Memory B cell (primary cell): Measurements from ENCODE around the gene CUX1.
A peak's percentile ranks its signal among the peaks of the same experiment; 100 is the strongest.

Experiments
- ATAC-seq: fragments of 150-1000 bp; cut with Tn5 transposase; 2 replicates; pipeline ENCODE4 v1.10.0; 2021; ENCODE audit warnings: low read depth, mild to moderate bottlenecking, moderate library complexity
- DNase-seq, 2 donors: peaks; one replicate each; pipeline ENCODE4 v3.0.0; 2022; ENCODE audit warnings: low spot score in 2 of 2
- H3K27ac Mint-ChIP-seq: one replicate; pipeline ENCODE4 v1.8.0; 2022; ENCODE audit warnings: mild to moderate bottlenecking, moderate library complexity, mixed read lengths
- H3K27me3 Mint-ChIP-seq: one replicate; pipeline ENCODE4 v1.8.0; 2022; ENCODE audit warnings: mixed read lengths
- H3K36me3 Mint-ChIP-seq: one replicate; pipeline ENCODE4 v1.8.0; 2022; ENCODE audit warnings: mild to moderate bottlenecking, mixed read lengths
- H3K4me1 Mint-ChIP-seq: one replicate; pipeline ENCODE4 v1.8.0; 2022; ENCODE audit warnings: mixed read lengths
- H3K4me3 Mint-ChIP-seq: one replicate; pipeline ENCODE4 v1.8.0; 2022; ENCODE audit warnings: mild to moderate bottlenecking, moderate library complexity, mixed read lengths
- H3K9me3 Mint-ChIP-seq: one replicate; pipeline ENCODE4 v1.8.0; 2022; ENCODE audit warnings: mixed read lengths

Gene CUX1, protein sequence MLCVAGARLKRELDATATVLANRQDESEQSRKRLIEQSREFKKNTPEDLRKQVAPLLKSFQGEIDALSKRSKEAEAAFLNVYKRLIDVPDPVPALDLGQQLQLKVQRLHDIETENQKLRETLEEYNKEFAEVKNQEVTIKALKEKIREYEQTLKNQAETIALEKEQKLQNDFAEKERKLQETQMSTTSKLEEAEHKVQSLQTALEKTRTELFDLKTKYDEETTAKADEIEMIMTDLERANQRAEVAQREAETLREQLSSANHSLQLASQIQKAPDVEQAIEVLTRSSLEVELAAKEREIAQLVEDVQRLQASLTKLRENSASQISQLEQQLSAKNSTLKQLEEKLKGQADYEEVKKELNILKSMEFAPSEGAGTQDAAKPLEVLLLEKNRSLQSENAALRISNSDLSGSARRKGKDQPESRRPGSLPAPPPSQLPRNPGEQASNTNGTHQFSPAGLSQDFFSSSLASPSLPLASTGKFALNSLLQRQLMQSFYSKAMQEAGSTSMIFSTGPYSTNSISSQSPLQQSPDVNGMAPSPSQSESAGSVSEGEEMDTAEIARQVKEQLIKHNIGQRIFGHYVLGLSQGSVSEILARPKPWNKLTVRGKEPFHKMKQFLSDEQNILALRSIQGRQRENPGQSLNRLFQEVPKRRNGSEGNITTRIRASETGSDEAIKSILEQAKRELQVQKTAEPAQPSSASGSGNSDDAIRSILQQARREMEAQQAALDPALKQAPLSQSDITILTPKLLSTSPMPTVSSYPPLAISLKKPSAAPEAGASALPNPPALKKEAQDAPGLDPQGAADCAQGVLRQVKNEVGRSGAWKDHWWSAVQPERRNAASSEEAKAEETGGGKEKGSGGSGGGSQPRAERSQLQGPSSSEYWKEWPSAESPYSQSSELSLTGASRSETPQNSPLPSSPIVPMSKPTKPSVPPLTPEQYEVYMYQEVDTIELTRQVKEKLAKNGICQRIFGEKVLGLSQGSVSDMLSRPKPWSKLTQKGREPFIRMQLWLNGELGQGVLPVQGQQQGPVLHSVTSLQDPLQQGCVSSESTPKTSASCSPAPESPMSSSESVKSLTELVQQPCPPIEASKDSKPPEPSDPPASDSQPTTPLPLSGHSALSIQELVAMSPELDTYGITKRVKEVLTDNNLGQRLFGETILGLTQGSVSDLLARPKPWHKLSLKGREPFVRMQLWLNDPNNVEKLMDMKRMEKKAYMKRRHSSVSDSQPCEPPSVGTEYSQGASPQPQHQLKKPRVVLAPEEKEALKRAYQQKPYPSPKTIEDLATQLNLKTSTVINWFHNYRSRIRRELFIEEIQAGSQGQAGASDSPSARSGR (N-terminal part only)

DNA sequence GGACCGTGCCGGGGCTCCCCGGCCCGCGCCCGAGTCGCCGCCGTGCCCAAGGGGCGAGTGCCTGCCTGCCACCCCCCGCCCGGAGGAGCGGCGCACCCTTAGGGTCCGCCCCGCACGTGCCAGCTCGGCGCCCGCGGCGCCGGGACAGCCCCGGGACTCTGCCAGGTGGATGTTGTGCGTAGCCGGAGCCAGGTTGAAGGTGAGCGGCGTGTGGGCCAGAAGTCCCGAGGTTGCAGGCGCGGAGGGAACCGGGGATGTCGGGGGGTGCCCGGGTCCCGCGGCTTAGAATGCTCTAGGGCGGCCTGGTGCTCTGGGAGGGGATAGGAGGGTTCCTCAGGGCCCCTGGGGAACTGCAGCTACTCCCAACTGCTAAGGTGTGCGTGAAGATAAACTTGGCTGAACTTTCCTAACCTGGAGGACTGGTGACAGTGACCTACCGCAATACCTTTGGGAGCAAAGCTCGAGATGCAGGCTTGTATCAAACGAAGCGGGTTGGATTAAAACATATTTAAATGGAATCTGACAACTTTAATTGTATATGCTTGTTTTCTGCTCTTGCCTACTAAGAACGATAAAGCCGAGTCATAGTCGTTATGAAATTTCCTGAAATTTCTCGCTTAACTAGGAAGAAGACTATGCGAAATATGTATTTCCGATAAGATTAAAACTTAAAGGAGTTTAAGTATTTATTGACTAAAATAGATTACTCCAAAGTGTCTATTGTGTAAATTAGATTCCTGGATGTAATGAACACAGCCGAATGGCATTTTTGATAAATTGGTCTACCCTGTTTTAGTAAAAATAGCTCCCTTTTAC, at the start of gene CUX1:
Gene CUX1 (plus strand): TSS at position 156 of the 816 bp plus-strand sequence. CDS start 14 bp downstream, at position 170.
- Mint-ChIP-seq H3K9me3 (no peaks in the 10 kb centered on the region), H3K27ac (no peak within 1 kb of the TSS), H3K27me3 (no peaks in the 10 kb centered on the region), H3K36me3 (no peaks in the 10 kb centered on the region), H3K4me3 (peak within 1 kb of the TSS; percentile 66), H3K4me1 (peaks cover 17% of the 10 kb centered on the region)
- peak; percentile 21 for ATAC-seq
- peak; percentile 26 to 53 for DNase-seq

DNA sequence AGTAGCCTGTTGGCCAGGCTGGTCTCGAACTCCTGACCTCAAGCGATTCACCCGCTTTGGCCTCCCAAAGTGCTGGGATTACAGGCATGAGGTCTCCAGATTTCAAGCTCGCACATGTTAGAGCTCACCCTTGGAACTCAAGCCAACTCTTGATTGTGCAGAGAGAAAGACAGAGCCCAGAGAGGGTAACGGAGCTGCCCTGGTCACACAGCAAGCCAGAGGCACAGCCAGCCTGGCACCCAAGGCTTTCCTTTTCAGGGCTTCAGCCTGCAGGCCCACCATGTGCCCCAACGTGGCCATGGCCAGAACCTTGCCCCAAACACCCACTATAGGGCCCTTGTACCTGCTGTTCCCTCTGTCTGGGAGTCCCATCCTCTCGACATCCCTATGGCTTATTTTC, 49.1 kb upstream of the CUX1 start:
- ATAC-seq (no peak), DNase-seq (no peak)
- Mint-ChIP-seq H3K4me1 (no peaks in the 10 kb centered on the region), H3K4me3 (no peak overlapping the region), H3K27ac (no peak overlapping the region), H3K9me3 (peaks cover 2% of the 10 kb centered on the region), H3K36me3 (peaks cover 4% of the 10 kb centered on the region), H3K27me3 (peaks cover 14% of the 10 kb centered on the region)

DNA sequence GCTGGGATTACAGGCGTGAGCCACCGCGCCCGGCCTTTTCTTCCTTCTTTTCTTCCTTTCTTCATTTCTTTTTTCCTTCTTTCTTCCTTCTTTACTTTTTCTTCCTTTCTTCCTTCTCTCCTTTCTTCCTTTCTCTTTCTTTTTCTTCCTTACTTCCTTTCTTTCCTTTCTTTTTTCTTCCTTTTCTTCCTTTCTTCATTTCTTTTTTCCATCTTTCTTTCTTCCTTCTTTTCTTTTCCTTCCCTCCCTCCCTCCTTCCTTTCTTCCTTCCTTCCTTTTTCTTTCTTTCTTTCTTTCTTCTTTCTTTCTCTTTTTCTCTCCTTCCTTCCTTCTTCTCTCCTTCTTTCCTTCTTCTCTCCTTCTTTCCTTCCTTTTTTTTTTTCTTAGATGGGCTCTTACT, 47.0 kb upstream of the CUX1 start:
- H3K36me3 Mint-ChIP-seq = peaks cover 4% of the 10 kb centered on the region
- H3K27ac Mint-ChIP-seq = no peak overlapping the region
- no peaks in the 10 kb centered on the region for H3K4me1 Mint-ChIP-seq
- no peak overlapping the region for H3K4me3 Mint-ChIP-seq
- peaks cover 2% of the 10 kb centered on the region for H3K9me3 Mint-ChIP-seq
- ATAC-seq (no peak), DNase-seq (no peak)
- H3K27me3 Mint-ChIP-seq = peaks cover 15% of the 10 kb centered on the region

DNA sequence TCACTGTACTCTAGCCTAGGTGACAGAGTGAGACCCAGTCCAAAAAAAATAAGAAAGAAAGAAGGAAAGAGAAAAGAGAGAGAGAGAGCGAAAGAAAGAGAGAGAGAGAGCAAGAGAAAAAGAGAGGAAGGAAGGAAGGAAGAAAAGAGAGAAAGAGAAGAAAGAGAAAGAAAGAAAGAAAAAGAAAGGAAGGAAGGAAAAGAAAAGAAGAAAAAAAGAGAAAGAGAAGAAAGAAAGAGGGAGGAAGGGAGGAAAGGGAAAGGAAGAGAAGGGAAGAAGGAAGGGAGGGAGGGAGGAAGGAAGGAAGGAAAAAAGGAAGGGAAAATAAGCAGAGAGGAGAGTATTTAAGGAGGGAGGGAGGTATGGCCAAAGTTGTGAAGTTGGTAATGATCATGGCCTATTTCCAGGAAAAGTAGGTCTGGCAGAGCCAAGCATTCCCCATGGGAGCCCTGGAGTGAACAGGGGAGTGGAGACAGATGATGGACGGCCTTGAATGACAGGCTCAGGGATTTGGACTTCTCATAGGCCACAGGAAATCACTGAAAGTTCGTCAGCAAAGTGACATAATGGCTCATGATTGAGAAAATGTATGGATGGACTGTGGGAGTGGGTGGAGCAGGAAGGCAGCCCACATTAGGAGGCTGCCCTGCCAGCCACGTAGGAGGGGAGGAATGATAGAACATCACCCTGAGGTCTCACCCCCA, 44.8 kb upstream of the CUX1 start:
- DNase-seq (no peak), ATAC-seq (no peak)
- Mint-ChIP-seq H3K4me3 (no peak overlapping the region), H3K9me3 (peaks cover 2% of the 10 kb centered on the region), H3K4me1 (no peaks in the 10 kb centered on the region), H3K27me3 (peaks cover 22% of the 10 kb centered on the region), H3K27ac (no peak overlapping the region), H3K36me3 (peaks cover 4% of the 10 kb centered on the region)

DNA sequence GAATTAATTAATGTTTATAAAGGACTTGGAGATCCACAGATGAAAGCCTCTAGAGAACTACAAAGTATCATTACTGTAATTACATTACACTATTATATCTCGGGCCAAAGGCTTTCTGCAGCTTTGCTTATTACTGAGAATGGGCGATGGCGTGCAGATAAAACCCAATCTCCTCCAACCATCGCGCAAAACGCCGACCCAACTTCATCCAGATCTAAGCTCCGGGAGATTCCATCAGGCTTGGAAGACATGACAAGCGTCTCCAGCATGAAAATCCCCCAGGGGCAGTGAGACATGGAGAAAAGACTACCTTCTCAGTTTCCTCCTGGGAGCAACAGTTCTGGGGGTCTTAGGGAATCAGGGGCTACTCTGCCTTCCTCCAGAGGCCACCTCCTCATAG, 42.2 kb upstream of the CUX1 start:
- Mint-ChIP-seq H3K4me3 (no peak overlapping the region), H3K27ac (no peak overlapping the region), H3K36me3 (peaks cover 4% of the 10 kb centered on the region), H3K4me1 (no peaks in the 10 kb centered on the region), H3K27me3 (peaks cover 24% of the 10 kb centered on the region), H3K9me3 (peaks cover 2% of the 10 kb centered on the region)
- ATAC-seq = no peak
- DNase-seq = no peak

DNA sequence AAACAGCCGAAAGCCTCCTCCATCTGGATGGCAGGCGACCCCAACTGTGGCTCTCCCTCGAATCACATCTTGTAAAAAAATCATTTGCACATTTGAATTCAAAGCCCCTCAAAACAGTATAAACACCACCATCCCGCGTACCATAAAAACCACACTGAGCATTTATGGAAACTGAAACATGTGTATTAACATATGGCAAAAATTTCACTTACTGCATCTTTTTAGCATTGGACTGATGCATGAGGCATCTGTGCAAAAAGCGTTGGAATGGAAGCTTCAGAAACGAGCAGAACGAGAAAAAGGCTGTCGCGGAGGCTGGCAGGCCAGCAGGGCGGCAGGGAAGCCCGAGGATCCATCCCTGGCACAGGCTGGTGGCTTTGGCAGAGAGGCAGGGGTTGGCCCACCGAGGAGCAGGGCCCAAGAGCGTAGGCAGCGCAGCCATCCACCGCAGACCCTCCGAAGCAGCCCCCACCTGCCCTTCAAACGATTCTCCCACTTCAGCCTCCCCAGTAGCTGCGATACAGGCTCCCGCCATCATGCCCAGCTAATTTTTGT, 39.3 kb upstream of the CUX1 start:
- no peaks in the 10 kb centered on the region for H3K36me3 Mint-ChIP-seq

DNA sequence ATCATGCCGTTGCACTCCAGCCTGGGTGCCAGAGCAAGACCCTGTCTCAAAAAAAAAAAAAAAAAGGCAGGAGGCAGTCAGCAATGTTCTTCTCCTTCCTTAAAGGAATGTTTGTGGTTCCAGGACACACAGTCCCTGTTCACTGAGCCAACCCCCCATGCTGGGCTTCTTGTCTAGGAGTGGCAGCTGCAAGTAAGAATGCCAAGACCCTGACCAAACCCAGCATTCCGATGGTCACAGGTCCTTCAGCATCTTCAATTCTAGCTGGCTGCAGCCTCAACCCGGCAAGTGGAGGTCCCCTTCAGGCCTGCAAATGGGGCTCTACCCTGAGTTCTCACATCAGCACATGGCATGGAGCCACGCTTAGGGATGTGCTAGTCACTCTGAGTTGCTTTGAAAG, 38.2 kb upstream of the CUX1 start:
- no peaks in the 10 kb centered on the region for H3K36me3 Mint-ChIP-seq
- ATAC-seq (no peak), DNase-seq (no peak)
- H3K27me3 Mint-ChIP-seq = peaks cover 14% of the 10 kb centered on the region
- no peak overlapping the region for H3K27ac Mint-ChIP-seq
- H3K9me3 Mint-ChIP-seq = no peaks in the 10 kb centered on the region
- no peak overlapping the region for H3K4me3 Mint-ChIP-seq
- peaks cover 5% of the 10 kb centered on the region for H3K4me1 Mint-ChIP-seq

More for the DNA sequence above, 39.3 kb upstream of the CUX1 start:
- Mint-ChIP-seq H3K4me1 (no peaks in the 10 kb centered on the region), H3K4me3 (no peak overlapping the region), H3K27me3 (peaks cover 13% of the 10 kb centered on the region), H3K27ac (no peak overlapping the region), H3K9me3 (no peaks in the 10 kb centered on the region)
- DNase-seq (no peak), ATAC-seq (no peak)

DNA sequence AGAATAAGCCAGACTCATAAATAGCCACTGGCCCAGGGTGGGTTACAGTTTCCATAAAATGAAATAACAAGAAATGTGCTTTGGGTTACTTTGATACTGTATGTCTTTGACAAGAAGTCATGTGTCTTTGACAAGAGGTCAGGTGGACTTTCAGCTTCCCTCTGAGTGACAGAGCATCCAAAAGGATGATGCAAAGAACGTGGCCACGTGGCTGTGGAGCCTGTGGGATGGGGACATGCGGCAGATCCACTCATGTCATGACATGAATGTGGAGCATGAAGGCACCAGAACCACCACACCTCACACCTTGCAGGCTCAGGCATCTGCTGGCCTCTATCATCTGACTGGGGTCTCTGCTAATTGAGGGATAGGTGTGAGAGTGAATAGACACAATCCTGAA, 37.1 kb upstream of the CUX1 start:
- H3K4me3 Mint-ChIP-seq = no peak overlapping the region
- H3K9me3 Mint-ChIP-seq = no peaks in the 10 kb centered on the region
- peaks cover 21% of the 10 kb centered on the region for H3K27me3 Mint-ChIP-seq
- peaks cover 11% of the 10 kb centered on the region for H3K4me1 Mint-ChIP-seq
- DNase-seq = no peak
- H3K27ac Mint-ChIP-seq = no peak overlapping the region
- ATAC-seq = no peak
- peaks cover 2% of the 10 kb centered on the region for H3K36me3 Mint-ChIP-seq

DNA sequence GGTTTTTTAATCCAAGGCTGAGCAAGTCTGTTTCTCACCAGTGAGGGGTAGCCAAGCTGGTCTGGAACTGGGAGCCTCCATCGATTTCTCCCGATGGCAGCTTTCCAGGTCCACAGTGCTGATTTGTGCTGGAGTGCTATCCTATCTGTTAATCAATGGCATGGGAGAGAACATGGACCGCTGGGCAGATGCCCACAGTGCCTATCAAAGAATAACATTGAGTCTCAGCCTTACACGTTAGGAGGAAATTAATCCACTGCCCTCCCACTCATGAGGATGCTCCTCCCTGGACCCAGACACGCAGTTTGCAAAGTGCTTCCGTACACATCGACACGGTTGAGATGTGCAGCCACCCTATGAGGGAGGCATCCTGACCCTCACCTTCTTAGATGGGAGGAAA, 36.0 kb upstream of the CUX1 start:
- H3K9me3 Mint-ChIP-seq = no peaks in the 10 kb centered on the region
- no peak for DNase-seq
- no peak overlapping the region for H3K4me3 Mint-ChIP-seq
- no peak for ATAC-seq
- no peak overlapping the region for H3K27ac Mint-ChIP-seq
- H3K4me1 Mint-ChIP-seq = peaks cover 11% of the 10 kb centered on the region
- peaks cover 24% of the 10 kb centered on the region for H3K27me3 Mint-ChIP-seq
- H3K36me3 Mint-ChIP-seq = peaks cover 2% of the 10 kb centered on the region

DNA sequence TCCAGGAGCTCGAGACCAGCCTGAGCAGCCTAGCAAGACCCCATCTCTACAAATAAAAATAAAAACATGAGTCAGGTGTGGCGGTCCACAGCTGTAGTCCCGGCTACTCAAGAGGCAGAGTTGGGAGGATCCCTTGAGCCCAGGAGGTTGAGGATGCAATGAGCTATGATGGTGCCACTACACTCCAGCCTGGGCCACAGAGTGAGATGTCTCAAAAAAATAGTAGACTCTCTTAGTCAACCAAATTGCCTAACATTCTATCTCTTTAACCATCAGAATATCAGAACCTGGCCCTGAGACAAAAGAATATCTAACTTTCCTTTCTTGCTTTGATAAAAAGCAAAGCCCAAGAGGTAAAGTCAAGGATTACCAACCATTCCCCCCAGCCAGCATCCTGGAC, 35.0 kb upstream of the CUX1 start:
- Mint-ChIP-seq H3K27ac (no peak overlapping the region), H3K9me3 (no peaks in the 10 kb centered on the region), H3K4me3 (no peak overlapping the region), H3K36me3 (peaks cover 2% of the 10 kb centered on the region), H3K4me1 (peaks cover 11% of the 10 kb centered on the region), H3K27me3 (peaks cover 19% of the 10 kb centered on the region)
- no peak for DNase-seq
- ATAC-seq = no peak

DNA sequence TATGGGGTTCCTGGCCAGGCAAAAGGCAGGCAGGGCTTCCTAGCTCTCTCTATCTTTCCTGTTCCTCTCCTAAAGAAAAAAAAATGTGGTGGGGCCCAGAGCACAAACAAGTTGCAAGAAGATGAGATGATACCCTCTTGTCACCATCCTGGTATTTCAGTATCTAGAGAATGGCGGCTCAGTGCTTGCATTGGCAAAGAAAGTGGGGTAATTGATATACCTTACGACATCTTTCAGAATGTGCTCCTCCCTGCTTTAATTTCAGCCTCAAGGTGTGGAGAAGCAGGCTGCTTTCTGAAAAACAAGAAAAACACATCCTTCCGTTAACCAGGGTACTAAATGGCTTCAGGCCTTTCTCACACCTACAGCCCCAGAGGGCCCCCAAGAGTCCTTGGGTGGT, 34.5 kb upstream of the CUX1 start:
- no peaks in the 10 kb centered on the region for H3K9me3 Mint-ChIP-seq

DNA sequence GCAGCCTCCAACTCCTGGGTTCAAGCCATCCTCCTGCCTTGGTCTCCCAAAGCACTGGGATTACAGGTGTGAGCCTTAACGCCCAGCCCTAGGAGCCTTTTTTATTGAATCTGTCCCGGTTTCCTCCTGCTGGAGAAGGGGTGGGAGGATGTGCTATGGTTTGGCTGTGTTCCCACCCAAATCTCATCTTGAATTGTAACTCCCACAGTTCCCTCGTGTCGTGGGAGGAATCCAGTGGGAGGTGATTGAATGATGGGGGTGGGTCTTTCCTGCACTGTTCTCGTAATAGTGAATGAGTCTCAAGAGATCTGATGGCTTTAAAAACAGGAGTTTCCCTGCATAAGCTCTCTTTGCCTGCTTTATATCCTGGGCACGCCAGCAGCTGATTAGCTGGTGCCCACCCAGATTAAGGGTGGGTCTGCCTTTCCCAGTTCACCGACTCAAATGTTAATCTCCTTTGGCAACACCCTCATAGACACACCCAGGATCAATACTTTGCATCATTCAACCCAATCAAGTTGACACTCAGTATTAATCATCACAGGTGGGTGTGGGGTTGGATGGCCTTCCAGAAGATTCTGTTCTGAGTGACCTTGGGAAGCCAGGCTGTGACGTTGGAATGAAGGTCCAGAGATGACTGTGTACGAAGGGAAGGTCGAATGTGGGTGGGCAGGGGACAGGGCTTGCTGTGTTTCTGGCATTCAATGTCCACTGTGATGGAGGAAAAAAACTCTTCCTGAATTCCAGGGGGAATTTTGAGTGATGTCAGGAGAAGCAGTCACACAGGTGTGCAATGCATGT, 33.8 kb upstream of the CUX1 start:
- ATAC-seq = no peak
- peaks cover 11% of the 10 kb centered on the region for H3K4me1 Mint-ChIP-seq

More for the DNA sequence above, 34.5 kb upstream of the CUX1 start:
- Mint-ChIP-seq H3K27ac (no peak overlapping the region), H3K27me3 (peaks cover 16% of the 10 kb centered on the region), H3K4me1 (peaks cover 11% of the 10 kb centered on the region), H3K4me3 (no peak overlapping the region), H3K36me3 (peaks cover 2% of the 10 kb centered on the region)
- DNase-seq = no peak
- no peak for ATAC-seq

More for the DNA sequence above, 33.8 kb upstream of the CUX1 start:
- Mint-ChIP-seq H3K4me3 (no peak overlapping the region), H3K36me3 (peaks cover 2% of the 10 kb centered on the region), H3K9me3 (no peaks in the 10 kb centered on the region), H3K27ac (no peak overlapping the region), H3K27me3 (peaks cover 13% of the 10 kb centered on the region)
- no peak for DNase-seq
